ENCODE results near the gene ARHGAP22.
"Not testable (repeated sequence)": the region's sequence is repeated elsewhere in the genome, so short reads cannot be mapped to it uniquely, and the experiment has no call there.

Gene ARHGAP22

GRCh38 chr10:48604991-48605508 lies at the start of gene ARHGAP22:
ARHGAP22 (minus strand) TSS chr10:48605073; CDS start chr10:48604796, 277 bp downstream.
- no peak for DNase-seq

- no peak for DNase-seq
Measured at GRCh38 chr10:48653944-48654698, 49.2 kb upstream of the ARHGAP22 start.

GRCh38 chr10:48653347-48653746 lies 48.5 kb upstream of the ARHGAP22 start:
- no peak for DNase-seq

GRCh38 chr10:48652344-48652743 lies 47.5 kb upstream of the ARHGAP22 start:
- DNase-seq = no peak

- DNase-seq = no peak
Measured at GRCh38 chr10:48651839-48652238, 47.0 kb upstream of the ARHGAP22 start.

- no peak for DNase-seq
Measured at GRCh38 chr10:48651293-48651692, 46.4 kb upstream of the ARHGAP22 start.

GRCh38 chr10:48649349-48649944 lies 44.6 kb upstream of the ARHGAP22 start:
- DNase-seq = no peak

- no peak for DNase-seq
Measured at GRCh38 chr10:48648172-48648942, 43.5 kb upstream of the ARHGAP22 start.

GRCh38 chr10:48647073-48647472 lies 42.2 kb upstream of the ARHGAP22 start:
- DNase-seq = not testable (repeated sequence)

- no peak for DNase-seq
Measured at GRCh38 chr10:48645600-48645999, 40.7 kb upstream of the ARHGAP22 start.

GRCh38 chr10:48641099-48641690 lies 36.3 kb upstream of the ARHGAP22 start:
- DNase-seq = not testable (repeated sequence)

GRCh38 chr10:48640326-48640725 lies 35.5 kb upstream of the ARHGAP22 start:
- no peak for DNase-seq

- no peak for DNase-seq
Measured at GRCh38 chr10:48639632-48640031, 34.8 kb upstream of the ARHGAP22 start.

GRCh38 chr10:48638739-48639527 lies 34.1 kb upstream of the ARHGAP22 start:
- no peak for DNase-seq

GRCh38 chr10:48638158-48638557 lies 33.3 kb upstream of the ARHGAP22 start:
- no peak for DNase-seq

GRCh38 chr10:48636901-48637300 lies 32.0 kb upstream of the ARHGAP22 start:
- no peak for DNase-seq

- DNase-seq = no peak
Measured at GRCh38 chr10:48636231-48636630, 31.4 kb upstream of the ARHGAP22 start.

GRCh38 chr10:48634984-48635557 lies 30.2 kb upstream of the ARHGAP22 start:
- DNase-seq = no peak

- no peak for DNase-seq
Measured at GRCh38 chr10:48634198-48634983, 29.5 kb upstream of the ARHGAP22 start.

- no peak for DNase-seq
Measured at GRCh38 chr10:48633381-48634197, 28.7 kb upstream of the ARHGAP22 start.
